ENCODE measurements around the gene CD207.

DNA sequence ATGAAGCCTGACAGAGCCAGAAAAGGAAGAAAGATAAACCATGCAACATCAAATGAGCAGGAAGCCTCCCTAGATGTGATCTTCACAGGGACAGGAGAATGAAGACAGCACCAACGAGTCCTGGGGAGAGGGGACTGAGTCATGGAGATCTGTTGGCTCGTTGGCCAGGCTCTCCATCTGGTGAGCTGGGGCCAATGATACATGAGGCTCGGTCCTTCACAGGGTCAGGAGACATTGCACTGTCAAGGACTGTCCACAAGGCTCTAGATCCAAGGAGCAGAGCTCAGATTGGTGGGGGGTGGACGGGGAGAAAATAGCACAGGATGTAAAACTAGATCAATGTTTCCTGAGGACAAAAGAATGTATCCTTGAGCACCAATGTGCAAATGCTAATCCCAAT lies 735 bp downstream of the CD207 start:
- TF ChIP-seq, protein P1, sequence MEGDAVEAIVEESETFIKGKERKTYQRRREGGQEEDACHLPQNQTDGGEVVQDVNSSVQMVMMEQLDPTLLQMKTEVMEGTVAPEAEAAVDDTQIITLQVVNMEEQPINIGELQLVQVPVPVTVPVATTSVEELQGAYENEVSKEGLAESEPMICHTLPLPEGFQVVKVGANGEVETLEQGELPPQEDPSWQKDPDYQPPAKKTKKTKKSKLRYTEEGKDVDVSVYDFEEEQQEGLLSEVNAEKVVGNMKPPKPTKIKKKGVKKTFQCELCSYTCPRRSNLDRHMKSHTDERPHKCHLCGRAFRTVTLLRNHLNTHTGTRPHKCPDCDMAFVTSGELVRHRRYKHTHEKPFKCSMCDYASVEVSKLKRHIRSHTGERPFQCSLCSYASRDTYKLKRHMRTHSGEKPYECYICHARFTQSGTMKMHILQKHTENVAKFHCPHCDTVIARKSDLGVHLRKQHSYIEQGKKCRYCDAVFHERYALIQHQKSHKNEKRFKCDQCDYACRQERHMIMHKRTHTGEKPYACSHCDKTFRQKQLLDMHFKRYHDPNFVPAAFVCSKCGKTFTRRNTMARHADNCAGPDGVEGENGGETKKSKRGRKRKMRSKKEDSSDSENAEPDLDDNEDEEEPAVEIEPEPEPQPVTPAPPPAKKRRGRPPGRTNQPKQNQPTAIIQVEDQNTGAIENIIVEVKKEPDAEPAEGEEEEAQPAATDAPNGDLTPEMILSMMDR (IDR thresholded peaks at IDR 0.05): no peak
- TF ChIP-seq EZH2 (IDR thresholded peaks at IDR 0.05): no peak
- TF ChIP-seq EZH2phosphoT487 (IDR thresholded peaks at IDR 0.05): no peak
